GM19238 (cell line): ENCODE measurements around the gene ZNF222.
A peak's percentile ranks its signal among the peaks of the same experiment; 100 is the strongest.

Experiments
- DNase-seq: peaks from one replicate; pipeline ENCODE4 v3.0.0; 2011; ENCODE audit warnings: low spot score; ENCODE audit not compliant: insufficient read length

Gene ZNF222

DNA sequence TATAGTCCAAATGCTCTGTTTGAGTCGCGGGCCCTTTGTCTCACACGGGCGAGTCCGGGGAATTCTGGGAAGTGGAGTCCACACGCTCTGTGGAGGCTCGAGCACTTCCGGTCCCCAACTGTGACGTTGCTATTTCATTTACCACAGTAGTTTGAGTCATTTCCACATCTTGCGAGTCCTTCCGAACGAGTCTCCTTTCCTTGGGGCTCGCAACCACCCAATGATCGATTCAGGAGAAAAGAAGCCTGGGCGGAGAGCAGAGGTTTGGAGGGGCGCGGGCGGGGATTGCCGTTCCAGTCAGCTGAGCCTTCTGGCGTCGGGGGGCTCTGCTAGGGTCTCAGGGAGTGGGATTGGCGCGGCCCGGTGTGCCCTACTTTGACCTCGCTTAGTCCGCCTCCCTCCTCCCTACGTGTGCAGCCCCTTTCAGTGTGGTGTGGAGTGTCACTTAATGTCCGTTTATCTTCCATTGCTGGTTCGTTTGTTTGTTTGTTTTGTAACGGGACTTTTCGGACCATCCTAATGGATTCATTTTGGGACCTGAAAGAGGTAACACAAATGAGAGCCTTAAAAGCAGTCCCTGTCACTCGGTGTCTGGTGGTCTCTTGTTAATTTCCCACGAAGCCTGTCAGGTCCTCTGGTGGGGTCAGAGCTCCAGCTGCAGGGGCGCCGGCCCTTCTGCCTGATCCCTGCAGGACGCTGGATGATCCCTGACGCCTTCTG, at the start of gene ZNF222:
ZNF222 (plus strand) TSS at position 163 of the 720 bp plus-strand sequence; CDS start at position 221, 58 bp downstream.
- peak; percentile 45 for DNase-seq

- DNase-seq: no peak
Measured at GRCh38 chr19:43976732-43977131, 48.4 kb upstream of the ZNF222 start.

DNA sequence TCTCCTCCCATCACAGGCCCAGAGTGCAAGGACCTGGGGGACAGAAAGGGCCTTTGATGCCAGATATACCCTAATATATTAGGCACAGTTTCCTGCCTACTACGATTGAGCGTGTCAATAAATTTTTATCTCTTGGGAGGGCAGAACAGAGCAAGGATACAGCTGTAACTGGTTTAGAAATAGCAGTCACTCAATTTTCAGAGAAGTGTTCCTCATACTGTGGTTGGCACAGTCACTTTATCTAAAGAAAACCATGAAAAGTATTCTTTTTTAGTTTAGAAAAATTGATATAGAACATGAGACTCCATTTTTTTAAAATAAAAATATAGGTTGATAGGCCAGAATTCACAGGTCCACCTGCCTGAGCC, 41.7 kb upstream of the ZNF222 start:
- DNase-seq: no peak

DNA sequence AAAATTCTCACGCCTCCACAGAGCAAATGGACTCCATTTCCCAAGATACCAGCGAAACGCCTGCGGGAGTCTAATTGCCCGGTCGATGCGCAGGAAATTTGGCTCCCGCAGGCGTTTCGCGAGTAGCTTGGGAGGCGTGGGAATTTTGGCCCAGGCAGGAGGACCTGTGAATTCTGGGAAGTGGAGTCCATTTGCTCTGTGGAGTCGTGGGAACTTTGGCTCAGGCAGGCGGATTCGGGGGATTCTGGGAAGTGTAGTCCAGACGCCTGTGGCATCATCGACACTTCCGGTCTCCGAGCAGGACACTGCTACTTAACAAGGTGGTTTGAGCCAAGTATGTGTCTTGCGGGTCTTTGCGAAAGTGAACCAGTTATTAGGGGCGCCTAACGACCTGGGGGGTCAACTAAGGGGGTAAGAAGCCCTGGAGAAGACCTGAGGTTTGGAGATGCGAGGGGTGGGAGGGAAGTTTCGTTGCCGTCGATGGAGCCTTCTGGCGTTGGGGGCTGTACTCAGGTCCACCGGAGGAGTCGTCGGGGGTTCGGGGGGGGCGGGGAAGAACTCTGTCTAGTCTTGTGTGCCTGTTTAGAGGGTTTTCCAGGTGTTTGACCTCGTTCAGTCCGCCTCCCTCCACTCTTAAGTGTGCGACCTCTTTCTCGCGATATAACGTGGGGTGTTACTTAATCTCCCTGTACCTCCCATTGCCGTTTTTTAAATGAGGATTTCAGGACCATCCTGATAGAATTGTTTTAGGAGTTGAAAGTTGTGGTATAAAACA, 41.1 kb upstream of the ZNF222 start, which contains the start of gene ZNF155:
ZNF155 (plus strand) TSS at position 277 of the 775 bp plus-strand sequence. CDS start 4,356 bp downstream, outside the sequence.
- peak; percentile 52 for DNase-seq

GRCh38 chr19:43984687-43985000, 40.5 kb upstream of the ZNF222 start:
- no peak for DNase-seq

GRCh38 chr19:43997631-43998290, 27.4 kb upstream of the ZNF222 start:
- no peak for DNase-seq

DNA sequence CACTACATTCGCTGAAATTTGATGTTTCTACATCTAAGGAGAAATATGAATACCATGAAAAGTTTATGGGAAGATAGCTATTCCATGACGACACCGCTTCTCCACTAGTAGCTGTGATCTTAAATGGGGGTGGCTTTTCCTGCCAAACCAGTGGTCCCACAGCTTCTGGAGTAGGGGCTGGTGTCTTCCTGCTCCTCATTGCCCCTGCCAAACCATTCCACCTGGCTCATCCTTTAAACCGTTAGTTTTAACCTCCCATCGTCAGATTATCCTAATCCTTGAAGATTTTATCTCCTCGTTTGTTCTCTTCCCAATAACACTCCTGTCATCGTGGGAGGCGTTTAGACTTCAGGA, 23.0 kb upstream of the ZNF222 start:
- DNase-seq: no peak

GRCh38 chr19:44002566-44003460, 22.4 kb upstream of the ZNF222 start, which contains the start of gene ZNF230:
Gene ZNF230 (plus strand): TSS chr19:44002957. CDS start chr19:44007079, 4,122 bp downstream.
- DNase-seq: peak; percentile 75

- DNase-seq: peak; percentile 4
Measured at GRCh38 chr19:44003461-44004009, 21.6 kb upstream of the ZNF222 start.

- no peak for DNase-seq
Measured at GRCh38 chr19:44005973-44006372, 19.2 kb upstream of the ZNF222 start.

- no peak for DNase-seq
Measured at GRCh38 chr19:44007473-44007872, 17.7 kb upstream of the ZNF222 start.

DNA sequence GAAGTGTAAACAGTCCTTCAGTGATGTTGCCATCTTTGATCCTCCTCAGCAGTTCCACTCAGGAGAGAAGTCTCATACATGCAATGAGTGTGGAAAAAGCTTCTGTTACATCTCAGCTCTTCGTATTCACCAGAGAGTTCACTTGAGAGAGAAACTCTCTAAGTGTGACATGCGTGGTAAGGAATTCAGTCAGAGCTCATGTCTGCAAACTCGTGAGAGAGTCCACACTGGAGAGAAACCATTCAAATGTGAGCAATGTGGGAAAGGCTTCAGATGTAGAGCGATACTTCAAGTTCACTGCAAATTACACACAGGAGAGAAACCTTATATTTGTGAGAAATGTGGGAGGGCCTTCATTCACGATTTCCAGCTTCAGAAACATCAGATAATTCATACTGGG, 14.7 kb upstream of the ZNF222 start:
- no peak for DNase-seq

- DNase-seq: no peak
Measured at GRCh38 chr19:44019498-44019897, 5.7 kb upstream of the ZNF222 start.

- no peak for DNase-seq
Measured at GRCh38 chr19:44021221-44021620, 4.0 kb upstream of the ZNF222 start.

GRCh38 chr19:44024900-44025216, 321 bp upstream of the ZNF222 start:
- DNase-seq: no peak

DNA sequence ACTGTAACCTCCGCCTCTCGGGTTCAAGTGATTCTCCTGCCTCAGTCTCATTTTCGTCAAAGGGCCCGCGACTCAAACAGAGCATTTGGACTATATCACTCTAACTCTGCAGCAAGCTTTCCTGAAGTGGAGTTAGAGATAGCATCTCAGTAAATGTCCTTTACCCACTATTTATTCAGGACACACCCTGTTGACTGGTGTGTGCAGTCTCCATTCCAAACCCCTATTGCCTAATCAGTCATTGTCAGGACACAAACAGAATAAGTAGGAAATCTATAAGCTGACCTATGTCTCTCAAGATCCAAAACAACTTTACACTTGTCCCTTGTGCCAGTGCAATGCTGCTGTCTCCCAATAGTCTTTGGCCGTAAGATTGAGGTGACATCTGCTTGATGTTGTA, 1.4 kb downstream of the ZNF222 start:
- no peak for DNase-seq

- no peak for DNase-seq
Measured at GRCh38 chr19:44032001-44032610, 6.9 kb downstream of the ZNF222 start.

- DNase-seq: no peak
Measured at GRCh38 chr19:44042147-44042546, 17.0 kb downstream of the ZNF222 start.

- peak; percentile 23 for DNase-seq
Measured at GRCh38 chr19:44050740-44051649, 25.8 kb downstream of the ZNF222 start.
